OCI-LY3 (cell line): ENCODE results near the gene PTN.

ENCODE experiments used
- CTCF ChIP-seq: fragments of 200-600, 300-600 bp; sonication (generic); IDR thresholded peaks from 2 replicates; pipeline ENCODE4 v1.5.1; 2014; ENCODE audit warnings: antibody characterized with exemption, low read length, low read depth
- EZH2phosphoT487 ChIP-seq: fragments of 200-600 bp; shearing (Covaris generic); IDR thresholded peaks from 2 replicates; pipeline ENCODE4 v1.6.1; 2018; ENCODE audit warnings: antibody characterized with exemption, mixed run types, low read depth

DNA sequence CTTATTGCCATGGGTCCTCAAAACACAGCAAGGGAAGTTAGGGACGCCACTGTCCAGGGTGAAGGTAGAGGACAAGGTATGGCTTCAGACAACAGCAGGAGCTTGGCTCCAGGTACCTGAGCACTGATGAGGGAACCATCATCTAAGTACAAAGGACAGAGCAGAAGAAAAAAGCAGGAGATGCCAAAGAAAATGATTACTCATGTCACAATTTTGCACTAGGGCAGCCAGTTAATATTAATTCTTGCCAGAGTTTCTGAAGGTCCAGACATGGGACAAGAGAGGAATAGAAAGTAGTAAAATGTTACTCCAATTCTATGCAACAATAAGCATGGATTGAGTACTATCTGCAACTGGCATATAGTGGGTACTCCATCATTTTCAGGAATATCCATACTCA, 14.1 kb downstream of the PTN start:
- TF ChIP-seq EZH2phosphoT487 (no peak), CTCF (no peak)
